ENCODE results near the gene EHD3. TPM values are rescaled to one million over a fixed set of nuclear protein-coding genes. Genes with fewer than 3 reads are reported as not detected.
"Not testable (repeated sequence)": the region's sequence is repeated elsewhere in the genome, so short reads cannot be mapped to it uniquely, and the experiment has no call there.

The EHD3 gene
- total RNA-seq, 1 experiment from 2014 or later: 4.9 TPM

DNA sequence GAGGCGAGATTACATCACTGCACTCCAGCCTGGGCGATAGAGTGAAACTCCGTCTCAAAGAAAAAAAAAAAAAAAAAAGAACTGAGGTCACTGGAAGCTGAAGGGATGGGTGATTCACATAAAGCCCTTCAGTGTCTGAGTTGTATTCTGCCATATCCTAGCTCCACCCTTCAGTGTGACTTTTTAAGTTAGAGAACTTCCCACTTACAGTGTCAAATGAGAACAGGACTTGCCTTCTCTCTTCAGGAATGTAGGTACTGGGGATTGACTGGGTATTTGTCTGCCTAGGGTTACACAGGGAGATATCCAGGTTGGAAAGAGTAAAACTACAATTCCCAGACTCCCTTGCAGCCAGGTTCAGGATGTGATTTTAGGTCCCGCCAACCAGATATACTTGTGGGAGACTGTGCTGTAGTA lies 37.9 kb downstream of the EHD3 start:
- DNase-seq (ENCODE audit: low spot score): no peak
- in situ Hi-C loops (cut with HindIII; ENCODE audit: low sequenced_read_pairs): no loop called here

DNA sequence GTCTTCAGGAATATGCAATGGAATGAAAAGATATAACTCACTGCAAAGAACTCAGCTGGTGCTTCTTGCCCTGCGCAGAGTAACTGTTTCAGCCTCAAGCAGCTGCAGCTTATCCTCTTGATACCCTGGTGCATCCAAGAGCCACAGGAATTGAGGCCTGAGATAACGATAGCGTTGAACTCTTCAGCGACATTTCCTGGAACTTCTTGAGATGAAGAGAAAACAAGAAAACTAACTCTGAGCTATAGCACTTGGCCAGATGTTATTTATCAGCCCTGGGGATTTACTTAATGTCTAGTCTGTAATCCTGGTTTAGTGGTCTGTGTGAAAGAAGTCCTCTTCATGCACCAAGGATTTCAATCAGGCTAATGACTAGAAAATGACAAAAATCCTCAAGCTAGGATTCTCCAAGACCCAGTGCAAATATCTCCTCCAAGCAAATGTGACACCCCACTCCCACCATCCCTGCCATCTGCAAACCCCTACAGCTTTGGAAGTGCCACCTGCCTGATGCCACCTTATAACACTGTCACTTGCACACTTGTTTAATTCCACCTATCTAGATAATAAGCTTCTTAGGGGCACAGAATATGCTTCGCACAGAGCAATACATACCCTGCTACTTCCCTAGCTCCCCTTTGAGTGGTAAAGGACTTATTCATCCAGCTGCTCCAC lies 40.6 kb downstream of the EHD3 start:
- DNase-seq (ENCODE audit: low spot score): no peak
- in situ Hi-C loops (cut with HindIII; ENCODE audit: low sequenced_read_pairs): no loop called here

DNA sequence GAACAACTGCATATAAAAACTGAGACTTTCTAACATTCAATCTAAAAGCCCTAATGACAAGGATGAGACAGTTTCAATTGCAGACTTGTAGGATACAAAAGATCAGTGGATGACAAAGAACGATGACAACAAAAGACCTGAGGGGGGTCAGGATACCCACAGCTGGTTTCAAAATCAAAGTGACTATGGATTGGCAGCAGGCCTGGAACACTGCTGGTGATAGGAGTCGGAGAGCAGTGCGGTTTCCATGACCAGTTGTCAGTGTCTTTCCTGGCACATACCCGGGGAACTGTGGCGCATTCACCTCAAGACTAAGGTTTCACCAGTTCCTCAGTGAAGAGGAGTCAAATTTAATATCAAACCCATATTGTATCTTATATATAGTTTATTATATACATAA lies 42.0 kb downstream of the EHD3 start:
- no peak for DNase-seq (ENCODE audit: low spot score)

DNA sequence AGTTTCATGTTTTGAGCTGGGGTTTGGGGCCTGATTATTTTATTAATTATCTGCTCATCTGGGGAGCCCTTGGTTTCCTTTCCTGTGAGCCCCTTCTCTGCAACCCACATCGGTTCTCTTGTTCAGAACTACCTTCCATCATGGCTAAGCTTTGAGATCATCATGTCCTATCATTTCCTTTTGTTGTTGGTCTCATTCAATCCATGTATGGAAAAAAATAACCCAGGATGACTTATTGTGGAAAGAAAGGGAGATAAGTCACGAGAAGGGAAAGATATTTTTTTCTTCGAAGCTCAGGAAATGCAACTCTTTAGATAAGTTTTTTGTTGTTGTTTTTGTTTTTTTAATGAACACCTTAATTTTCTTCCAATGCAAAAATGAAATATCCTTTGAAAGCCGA lies 43.7 kb downstream of the EHD3 start:
- no peak for DNase-seq (ENCODE audit: low spot score)
- in situ Hi-C loops (cut with HindIII; ENCODE audit: low sequenced_read_pairs): no loop called here

More for the DNA sequence above, 42.0 kb downstream of the EHD3 start:
- in situ Hi-C loops (cut with HindIII; ENCODE audit: low sequenced_read_pairs): no loop called here

DNA sequence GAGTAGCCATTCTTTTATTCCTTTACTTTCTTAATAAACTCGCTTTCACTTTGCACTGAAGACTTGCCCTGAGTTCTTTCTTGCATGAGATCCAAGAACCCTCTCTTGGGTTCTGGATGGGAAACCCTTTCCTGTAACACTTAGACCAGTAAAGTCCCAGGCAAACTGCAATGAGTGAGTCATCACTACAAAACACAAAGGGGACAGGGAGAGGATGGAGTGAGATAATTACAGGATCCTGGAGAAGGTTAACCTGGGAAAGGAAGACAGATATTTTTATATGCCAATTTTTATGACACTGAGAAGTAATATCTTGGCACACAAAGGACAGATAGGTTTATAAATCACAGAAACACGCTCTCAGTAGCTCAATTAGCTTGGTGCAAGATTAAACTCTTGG lies 48.7 kb downstream of the EHD3 start:
- in situ Hi-C loops (cut with HindIII; ENCODE audit: low sequenced_read_pairs): no loop called here
- DNase-seq (ENCODE audit: low spot score): no peak

DNA sequence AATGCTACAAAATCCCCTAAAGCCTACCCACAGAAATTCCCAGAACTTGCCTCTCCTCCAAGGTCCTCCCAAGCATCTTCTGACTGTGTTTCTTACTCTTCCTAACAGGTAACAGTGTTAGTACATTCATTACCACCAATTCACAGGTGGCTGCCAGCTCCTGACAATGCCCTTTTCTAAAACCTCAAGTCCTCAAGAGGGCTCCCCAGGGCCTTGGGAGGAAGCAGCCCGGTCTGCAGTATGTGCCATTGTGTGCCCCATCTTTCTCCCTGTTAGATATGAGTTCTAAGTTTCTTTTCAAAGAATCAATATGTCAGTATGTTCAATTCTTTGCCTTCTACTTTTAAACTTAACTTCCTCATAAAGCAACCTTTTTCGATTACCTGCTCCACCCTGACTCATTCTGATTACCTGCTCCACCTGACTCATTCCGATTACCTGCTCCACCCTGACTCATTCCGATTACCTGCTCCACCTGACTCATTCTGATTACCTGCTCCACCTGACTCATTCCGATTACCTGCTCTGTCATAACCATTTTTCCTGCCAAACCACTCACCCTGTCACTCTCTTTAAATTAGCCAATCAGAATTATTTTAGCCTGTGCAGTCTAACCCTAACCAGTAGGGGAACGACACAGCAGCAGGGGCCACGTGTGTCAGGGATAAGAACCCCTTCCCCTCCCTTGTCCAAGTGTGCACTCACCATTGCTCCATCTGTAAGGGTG lies 49.4 kb downstream of the EHD3 start:
- in situ Hi-C loops (cut with HindIII; ENCODE audit: low sequenced_read_pairs); DNase-seq (ENCODE audit: low spot score): not testable (repeated sequence)

DNA sequence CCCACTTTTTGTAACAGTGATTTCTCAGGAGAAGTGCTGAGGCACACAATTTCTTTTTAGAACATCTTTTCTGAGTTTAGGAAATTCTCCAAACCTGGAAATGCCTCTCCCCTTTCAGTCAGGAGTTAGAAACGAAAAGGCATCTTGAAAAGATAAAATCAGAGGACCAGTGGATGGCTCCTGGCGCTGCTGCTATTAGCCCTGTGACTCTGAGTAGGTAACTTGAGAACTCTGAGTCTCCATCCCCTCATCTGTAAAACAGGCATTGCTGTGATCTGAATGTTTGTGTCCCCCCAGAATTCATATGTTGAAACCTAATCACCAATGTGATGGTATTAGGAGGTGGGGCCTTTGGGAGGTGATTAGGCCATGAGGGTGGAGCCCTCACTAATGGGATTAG lies 50.2 kb downstream of the EHD3 start:
- no peak for DNase-seq (ENCODE audit: low spot score)
- in situ Hi-C loops (cut with HindIII; ENCODE audit: low sequenced_read_pairs): no loop called here

DNA sequence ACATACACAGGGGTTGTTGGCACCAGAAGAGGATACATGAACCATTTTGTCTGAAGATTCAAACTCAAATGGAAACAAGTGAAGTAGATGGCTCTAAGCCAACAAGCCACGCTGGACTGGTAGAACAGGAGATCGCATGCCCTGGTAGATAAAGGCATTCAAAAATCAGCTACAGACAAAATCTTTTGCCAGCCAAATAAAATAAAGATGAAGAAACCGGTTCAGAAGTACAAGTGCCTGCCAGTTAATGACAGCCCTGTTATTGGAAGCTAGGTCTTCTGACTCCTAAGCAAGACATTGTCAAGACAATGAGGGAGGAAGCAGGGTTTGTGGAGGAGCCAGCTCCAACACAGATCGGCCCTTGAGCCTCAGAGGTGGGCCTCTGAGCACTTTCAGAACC lies 52.3 kb downstream of the EHD3 start:
- DNase-seq (ENCODE audit: low spot score): no peak
- in situ Hi-C loops (cut with HindIII; ENCODE audit: low sequenced_read_pairs): no loop called here

DNA sequence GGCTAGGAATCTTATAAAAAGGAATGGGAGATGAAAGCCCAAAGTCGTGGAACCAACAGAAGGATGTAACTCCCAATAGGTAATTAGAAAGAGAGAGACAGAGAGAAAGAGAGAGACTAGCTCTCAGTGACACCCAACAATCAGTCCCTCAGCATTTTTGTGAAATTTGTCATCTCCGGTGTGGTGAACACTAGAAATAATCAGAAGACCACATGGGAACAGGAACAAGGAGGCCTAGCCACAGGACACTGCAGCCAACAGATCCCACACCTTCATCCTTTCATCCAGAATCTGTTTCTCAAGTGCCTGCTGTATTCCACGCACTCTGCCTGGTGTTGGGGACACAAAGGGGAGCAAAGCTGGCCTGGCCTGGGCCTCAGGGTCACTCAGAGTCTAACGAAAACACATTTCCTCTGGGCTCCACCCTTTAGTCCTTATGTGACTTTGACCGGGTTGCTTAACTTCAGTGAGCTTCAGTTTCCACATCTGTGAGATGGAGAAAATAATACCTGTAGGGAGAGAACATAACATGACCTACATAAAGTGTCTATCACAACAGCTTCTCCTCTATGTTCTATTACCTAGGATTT lies 53.1 kb downstream of the EHD3 start:
- DNase-seq (ENCODE audit: low spot score): no peak
- in situ Hi-C loops (cut with HindIII; ENCODE audit: low sequenced_read_pairs): no loop called here

DNA sequence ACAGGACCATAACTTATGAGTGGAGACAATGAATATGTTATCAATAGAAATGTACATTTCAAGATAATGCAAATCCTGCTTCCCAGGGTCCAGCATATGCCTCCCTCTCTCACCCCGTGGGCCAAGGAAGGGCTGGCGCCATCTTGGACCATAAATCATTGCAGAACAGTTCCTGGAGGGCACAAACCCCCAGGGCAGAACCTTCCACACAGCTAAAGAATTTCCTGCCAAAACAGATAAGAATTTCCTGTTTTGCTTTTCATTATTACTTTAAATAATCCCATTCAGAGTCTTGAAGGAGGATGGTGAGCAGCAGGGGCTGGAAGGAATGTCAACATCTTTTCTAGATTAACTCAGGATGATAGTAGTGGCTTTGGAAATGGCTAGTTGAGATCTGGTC lies 53.7 kb downstream of the EHD3 start:
- DNase-seq (ENCODE audit: low spot score): no peak
- in situ Hi-C loops (cut with HindIII; ENCODE audit: low sequenced_read_pairs): no loop called here

DNA sequence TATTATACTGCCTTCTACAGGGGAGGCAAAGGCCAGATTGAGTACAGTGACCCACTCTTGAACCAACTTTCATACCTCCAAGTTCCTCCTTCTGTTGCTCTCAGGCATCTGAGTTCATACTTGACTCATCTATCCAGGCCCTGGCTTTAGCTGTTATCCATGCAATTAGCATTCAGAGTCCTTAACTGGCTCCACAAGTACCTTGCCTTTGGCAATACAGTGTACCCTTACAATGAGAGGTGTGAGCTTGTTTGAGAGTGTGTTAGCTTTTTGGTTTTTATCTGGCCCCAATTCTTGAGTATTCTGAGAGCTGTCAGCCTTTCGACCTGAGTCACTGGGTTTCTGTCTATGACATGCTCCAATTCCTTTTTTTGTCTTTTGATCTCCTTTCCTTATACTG lies 60.2 kb downstream of the EHD3 start:
- DNase-seq (ENCODE audit: low spot score): no peak
- in situ Hi-C loops (cut with HindIII; ENCODE audit: low sequenced_read_pairs): no loop called here

DNA sequence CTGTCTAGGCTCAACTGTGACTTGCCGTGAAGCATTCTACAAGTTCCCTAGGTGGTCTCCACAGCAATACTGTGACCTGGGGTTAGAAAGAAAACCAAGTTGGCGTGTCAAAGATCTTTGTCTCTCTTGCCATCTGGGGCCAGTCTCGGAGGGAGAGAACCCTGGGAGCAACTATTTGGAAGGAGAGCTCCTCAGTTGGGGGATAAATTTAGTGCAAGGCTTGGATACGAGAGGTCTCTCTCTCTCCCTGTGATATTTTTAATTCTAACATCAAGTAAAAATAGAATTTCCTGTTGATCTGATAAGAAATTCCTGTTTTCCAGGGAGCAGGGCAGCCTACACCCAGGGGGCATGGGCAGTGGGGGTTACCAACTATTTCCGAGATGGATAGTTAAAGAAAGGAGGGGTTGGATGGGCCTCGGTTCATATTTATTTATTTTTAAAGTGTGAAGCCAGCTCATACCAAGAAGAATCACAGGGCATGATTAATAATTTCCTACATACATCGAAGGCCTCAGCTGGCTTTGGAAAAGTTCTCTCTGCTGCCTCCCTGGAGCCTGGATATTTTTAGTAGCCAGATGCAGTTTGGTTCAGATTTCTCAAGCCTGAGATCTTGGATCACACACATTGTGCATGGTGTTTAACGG lies 62.8 kb downstream of the EHD3 start:
- DNase-seq (ENCODE audit: low spot score): no peak
- in situ Hi-C loops (cut with HindIII; ENCODE audit: low sequenced_read_pairs): no loop called here

DNA sequence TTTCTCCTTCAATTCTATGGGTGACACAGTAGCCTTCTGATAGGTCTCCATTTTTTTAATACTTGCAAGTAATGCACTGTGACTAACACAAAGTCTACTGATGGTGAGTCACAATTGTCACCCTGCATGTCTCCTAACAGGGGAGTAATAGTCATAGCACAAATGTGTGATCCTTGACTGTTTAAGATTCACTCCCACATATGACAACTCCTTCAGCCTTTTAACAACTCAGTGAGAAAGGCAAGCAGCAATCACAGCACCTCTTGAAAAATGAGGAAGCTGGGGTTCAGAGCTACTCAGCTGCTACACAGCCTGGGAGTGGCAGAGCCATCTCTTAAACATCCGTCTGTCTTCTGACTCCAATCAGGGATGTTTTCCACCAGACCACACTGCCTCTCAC lies 63.8 kb downstream of the EHD3 start:
- no peak for DNase-seq (ENCODE audit: low spot score)

DNA sequence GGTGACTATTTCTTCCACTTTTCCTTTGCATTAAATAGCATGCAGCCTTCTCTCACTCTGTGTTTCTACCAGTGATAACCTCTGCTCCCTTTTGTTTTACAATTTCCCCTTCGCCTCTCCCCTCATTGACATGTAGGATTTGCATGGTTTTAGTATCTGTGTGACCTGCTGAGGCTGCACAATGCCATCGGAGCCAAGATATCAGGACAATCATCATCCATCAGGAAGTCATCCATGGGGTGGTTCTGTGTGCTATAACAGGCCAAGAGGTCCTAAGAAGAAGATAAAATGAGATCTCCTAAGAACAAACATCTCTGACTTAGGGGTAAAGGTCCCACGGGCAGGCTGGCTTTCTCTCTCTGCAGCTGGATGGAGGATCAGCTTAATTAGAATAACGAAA lies 65.6 kb downstream of the EHD3 start:
- DNase-seq (ENCODE audit: low spot score): no peak
- in situ Hi-C loops (cut with HindIII; ENCODE audit: low sequenced_read_pairs): no loop called here

More for the DNA sequence above, 63.8 kb downstream of the EHD3 start:
- in situ Hi-C loops (cut with HindIII; ENCODE audit: low sequenced_read_pairs): no loop called here

DNA sequence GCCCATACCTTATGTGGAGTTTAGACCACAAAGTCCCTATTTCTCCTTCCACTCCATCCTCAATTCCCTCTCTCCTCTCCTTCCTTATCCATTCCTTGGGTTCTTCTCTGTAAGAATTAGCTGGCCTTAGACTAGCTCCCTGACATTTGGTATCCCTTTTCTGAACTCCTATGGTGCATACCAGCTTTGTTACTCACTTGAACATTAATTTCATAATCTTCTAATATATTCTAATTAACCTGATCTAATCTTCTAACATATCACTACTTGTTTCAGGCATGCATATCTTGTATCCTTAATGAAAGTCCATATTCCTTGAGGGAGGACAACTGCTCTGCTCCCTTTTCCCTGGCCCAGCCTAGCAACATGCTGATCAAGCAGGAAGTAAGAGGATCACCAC lies 66.4 kb downstream of the EHD3 start:
- no peak for DNase-seq (ENCODE audit: low spot score)
- in situ Hi-C loops (cut with HindIII; ENCODE audit: low sequenced_read_pairs): no loop called here

DNA sequence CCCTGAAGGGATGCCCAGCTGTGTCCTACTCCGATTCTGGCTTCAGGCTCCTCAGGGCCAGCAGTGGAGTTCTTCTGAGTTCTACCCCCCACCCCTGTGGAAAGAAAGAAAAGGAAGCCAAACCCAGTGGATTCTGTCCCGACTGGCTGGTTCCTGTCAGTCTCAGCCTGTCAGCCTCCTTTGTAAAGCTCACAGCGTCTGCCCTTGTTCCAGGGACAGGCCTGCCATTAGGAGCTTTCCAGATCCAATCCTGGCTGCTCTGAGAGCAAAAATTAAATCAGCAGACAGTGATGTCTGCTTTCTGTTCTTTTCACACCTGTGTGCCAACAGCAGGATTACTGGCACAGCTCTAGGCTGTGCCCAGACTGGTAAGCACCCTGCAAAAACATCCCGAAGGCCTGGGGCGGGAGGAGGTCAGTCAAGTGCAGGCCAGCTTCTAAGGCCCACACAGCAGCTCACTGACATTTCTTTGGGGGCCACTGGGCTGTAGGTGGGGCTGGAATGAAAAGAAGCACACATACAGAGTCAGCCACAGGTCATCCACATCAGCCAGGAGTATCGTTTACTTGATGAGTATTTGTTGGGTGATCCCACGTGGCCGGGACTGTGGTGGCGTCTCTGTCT lies 69.1 kb downstream of the EHD3 start:
- no peak for DNase-seq (ENCODE audit: low spot score)
- in situ Hi-C loops (cut with HindIII; ENCODE audit: low sequenced_read_pairs): no loop called here

DNA sequence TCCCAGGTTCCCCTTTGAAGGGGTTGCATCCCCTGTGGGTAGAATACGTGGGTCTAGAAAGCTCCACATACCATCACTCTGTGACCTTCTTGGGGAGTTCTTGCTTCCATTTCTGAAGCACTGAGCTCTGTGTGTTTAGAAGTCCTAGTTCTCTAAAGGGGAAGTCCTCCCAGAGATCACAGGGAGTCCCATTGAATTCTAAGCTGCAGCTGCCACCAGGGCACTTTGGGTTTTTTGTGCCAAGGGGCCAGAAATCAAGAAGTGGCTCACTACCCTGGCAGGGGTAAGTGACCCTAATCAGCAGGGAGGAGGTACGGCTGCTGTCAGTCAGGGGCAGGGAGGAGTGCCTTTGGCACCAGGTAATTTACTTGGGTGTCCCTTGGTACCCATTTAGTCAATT lies 70.9 kb downstream of the EHD3 start:
- no peak for DNase-seq (ENCODE audit: low spot score)
- in situ Hi-C loops (cut with HindIII; ENCODE audit: low sequenced_read_pairs): no loop called here

DNA sequence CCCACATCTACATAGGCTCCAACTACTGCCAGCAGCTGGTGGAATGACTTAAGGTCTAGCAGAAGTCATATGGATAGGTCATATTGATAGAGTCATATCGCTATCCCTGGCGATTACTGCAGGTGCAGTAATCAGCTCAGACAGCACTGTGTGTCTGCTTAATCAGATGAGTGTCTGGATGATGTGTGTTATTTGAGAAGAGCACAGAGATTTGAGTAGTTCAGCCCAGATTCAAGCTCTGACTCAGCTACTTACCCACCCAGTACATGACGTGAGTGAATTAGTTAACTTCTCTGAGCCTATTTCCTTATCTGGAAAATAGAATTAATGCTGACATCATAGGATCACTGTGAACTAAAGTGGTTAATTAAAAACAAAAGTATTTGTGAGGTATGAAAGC lies 78.9 kb downstream of the EHD3 start:
- in situ Hi-C loops (cut with HindIII; ENCODE audit: low sequenced_read_pairs): no loop called here
- DNase-seq (ENCODE audit: low spot score): no peak

DNA sequence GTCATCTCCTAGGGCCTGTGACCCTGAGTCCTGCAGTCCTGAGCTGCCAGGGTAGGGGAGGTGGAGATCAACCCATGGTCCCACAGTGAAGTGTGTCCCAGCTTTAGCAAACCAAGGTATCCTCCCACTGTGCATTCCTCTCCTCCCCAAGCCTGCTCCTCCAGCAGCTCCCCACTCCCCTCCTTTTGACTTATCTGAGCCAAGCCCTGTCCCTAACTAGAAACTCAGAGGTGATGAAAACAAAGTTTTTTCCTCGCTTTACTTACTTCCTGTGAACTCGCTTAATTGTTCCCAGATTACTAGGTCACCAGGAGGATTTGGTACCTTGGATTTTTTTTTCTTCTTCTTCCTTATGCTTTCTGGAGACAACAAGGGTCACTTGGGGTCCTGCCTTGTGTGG lies 80.8 kb downstream of the EHD3 start:
- in situ Hi-C loops (cut with HindIII; ENCODE audit: low sequenced_read_pairs): no loop called here
- no peak for DNase-seq (ENCODE audit: low spot score)

DNA sequence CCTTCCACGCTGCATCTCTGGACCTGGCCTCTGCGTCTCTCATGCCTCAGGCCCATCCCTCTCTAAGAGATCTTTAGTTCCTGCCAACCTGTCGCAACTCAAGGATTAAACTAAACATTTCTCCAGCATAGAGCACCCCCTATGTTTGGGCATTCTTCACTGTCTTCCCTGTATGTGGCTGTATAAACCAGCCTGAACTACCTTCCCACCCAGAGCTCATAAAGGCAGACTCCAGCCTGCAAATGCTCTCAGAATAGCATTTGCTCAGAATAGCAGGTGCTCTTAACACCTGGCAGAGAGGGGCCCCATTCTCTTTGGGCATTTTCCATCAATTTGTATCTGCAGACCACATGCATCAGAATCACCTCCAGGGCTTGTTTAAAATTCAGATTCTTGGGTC lies 83.4 kb downstream of the EHD3 start:
- in situ Hi-C loops (cut with HindIII; ENCODE audit: low sequenced_read_pairs): no loop called here

More for the DNA sequence above, 83.4 kb downstream of the EHD3 start:
- no peak for DNase-seq (ENCODE audit: low spot score)

Data from G401 (cell line).